ENCODE measurements around the gene PRPF18.
A peak's percentile ranks its signal among the peaks of the same experiment; 100 is the strongest.

PRPF18 gene

DNA sequence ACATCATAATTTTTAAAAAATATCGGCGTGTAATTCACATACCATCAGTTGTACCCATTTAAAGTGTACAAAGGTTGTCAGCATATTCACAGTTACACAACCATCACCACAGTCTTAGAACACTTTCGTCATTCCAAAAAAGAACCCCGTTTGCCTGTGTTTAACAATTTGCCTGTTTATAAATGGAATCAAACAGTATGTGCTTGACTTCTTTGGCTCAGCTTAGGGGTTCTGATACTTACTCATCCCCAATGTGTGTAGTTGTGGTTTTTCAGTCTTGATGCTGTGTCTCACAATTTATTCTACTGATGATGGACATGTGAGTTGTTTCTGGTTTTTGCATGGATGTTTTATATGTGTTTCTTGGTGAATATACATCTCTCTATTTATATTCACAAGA lies 50.0 kb downstream of the PRPF18 start:
- TF ChIP-seq, protein P1, sequence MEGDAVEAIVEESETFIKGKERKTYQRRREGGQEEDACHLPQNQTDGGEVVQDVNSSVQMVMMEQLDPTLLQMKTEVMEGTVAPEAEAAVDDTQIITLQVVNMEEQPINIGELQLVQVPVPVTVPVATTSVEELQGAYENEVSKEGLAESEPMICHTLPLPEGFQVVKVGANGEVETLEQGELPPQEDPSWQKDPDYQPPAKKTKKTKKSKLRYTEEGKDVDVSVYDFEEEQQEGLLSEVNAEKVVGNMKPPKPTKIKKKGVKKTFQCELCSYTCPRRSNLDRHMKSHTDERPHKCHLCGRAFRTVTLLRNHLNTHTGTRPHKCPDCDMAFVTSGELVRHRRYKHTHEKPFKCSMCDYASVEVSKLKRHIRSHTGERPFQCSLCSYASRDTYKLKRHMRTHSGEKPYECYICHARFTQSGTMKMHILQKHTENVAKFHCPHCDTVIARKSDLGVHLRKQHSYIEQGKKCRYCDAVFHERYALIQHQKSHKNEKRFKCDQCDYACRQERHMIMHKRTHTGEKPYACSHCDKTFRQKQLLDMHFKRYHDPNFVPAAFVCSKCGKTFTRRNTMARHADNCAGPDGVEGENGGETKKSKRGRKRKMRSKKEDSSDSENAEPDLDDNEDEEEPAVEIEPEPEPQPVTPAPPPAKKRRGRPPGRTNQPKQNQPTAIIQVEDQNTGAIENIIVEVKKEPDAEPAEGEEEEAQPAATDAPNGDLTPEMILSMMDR (conservative IDR thresholded peaks at IDR 0.05; ENCODE audit: low read depth, low read length) = no peak
- no peak overlapping the region for H3K4me3 ChIP-seq (ENCODE audit: low read depth, low read length)
- no peak for DNase-seq (ENCODE audit: low read depth)

DNA sequence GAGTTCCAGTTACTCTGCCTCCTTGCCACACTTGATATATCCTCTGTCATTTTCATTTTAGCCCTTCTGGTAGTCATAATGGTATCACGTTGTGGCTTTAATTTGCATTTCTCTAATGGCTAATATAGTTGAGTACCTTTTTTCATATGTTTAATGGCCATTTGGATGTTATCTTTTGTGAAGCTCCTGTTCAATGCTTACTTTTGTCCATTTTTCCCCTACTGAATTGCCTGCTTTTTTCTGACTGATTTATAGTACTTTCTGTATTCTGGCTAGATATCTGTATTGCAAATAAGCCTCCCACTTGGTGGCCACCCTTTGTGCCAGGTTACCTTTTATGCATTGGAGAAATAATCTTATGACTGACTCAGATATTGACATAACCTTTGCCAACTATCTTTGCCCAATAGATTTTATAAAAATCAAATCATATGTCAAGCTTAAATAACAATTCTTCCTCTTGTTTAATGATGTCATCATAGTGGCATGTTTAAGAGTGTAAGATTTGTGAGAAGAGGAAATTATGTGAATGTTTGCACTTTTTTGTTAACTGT lies 50.6 kb downstream of the PRPF18 start:
- H3K4me3 ChIP-seq (ENCODE audit: low read depth, low read length) = no peak overlapping the region
- DNase-seq (ENCODE audit: low read depth) = peak; percentile 25
- TF ChIP-seq, protein P1 (conservative IDR thresholded peaks at IDR 0.05; ENCODE audit: low read depth, low read length) = no peak

DNA sequence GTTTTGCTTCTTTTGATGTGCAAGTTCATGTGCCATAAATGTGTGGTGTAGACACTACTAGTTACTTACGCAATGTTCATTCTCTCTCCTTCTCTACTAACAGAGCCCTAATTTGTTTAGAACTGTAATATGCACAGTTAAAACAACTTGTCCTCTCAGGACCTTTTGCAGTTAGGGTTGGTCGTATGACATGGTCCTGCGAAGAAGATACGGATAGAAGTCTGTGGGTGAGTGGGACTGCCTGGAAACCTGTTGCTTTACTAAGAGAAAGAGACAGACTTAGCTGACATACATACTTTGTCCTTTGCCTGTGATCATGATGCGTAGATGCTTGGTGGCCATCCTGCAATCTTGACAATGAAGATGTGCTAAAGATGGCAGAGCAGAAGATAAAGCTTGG lies 51.1 kb downstream of the PRPF18 start:
- TF ChIP-seq, protein P1 (conservative IDR thresholded peaks at IDR 0.05; ENCODE audit: low read depth, low read length) = no peak
- no peak for DNase-seq (ENCODE audit: low read depth)

DNA sequence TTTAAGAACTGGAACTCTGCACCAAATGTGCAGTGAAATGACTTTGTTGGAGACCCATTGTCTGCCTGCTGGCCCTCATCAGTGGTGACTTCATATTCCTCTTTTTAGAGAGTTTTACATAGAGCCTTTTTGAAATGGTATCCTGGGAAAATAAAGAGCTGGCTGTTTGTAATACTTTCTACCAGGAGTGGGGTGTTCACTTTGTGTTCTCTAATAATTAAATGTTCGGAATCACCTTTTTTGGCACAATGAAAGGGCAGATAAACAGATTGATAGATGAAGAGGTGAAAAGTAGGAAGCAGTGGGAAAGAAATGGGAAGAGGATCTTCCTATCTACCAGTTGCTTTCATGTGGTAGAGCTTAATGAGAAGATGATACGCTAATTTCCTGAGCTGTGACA lies 55.5 kb downstream of the PRPF18 start:
- TF ChIP-seq, protein P1 (conservative IDR thresholded peaks at IDR 0.05; ENCODE audit: low read depth, low read length) = no peak
- DNase-seq (ENCODE audit: low read depth) = no peak
- no peak overlapping the region for H3K4me3 ChIP-seq (ENCODE audit: low read depth, low read length)

More for the DNA sequence above, 51.1 kb downstream of the PRPF18 start:
- H3K4me3 ChIP-seq (ENCODE audit: low read depth, low read length) = no peak overlapping the region

DNA sequence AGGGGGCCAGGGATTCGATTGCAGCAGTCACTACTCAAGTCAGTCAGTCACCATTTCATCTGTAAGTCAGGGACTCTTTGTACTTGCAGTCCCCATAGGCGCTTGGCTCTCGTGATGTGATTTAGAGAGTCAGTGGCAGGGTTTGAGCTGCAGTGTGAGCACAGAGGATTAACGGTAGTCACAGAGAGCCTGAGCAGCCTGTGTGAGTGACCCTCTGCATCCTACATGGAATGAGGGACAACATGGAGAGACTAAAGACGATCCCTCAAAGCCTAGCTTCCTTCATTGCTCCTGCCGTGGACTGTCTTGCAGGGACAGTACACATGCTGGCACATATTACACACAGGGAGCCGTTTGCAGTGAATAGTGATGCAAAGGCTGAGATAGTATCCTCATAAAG lies 56.3 kb downstream of the PRPF18 start:
- no peak for DNase-seq (ENCODE audit: low read depth)
- no peak overlapping the region for H3K4me3 ChIP-seq (ENCODE audit: low read depth, low read length)
- TF ChIP-seq, protein P1 (conservative IDR thresholded peaks at IDR 0.05; ENCODE audit: low read depth, low read length) = no peak

DNA sequence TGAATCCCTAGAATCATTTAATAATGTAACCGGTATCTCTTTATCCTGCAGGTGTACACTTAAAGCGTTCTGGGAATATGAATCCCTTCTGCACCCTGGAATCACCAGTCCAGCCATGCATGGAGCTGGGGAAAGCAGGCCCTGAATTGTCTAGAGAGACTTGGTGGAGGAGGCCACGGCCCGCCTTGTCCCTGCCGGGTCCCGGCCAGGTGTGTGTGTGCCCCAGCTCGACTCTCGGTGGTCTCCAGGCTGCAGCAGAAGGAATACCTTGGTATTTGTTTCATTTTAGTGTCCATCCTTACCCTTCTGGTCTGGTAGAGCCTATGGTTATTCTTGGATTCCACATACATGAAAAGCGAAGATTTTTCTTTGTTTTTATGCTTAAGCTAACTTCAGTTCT lies 58.1 kb downstream of the PRPF18 start:
- DNase-seq (ENCODE audit: low read depth) = no peak
- TF ChIP-seq, protein P1 (conservative IDR thresholded peaks at IDR 0.05; ENCODE audit: low read depth, low read length) = no peak
- H3K4me3 ChIP-seq (ENCODE audit: low read depth, low read length) = no peak overlapping the region

DNA sequence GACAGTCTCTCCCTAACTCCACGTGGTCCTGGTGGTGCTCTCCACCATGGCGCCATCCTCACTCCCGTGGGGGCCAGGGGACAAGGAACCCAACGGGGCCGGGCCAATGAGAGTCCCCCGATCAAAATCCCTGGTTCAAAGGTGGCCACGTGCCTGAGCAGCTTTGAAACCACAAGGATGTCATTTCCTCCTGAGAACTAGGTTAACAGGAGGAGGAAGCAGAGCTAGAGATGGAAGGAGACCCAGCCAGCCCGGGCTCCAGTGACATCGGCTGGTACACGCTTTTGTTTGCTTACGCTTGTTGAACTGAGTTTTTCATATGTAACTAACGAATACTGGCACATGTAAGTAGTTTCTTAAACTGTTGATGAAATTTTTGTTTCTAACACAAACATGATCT lies 61.7 kb downstream of the PRPF18 start:
- no peak for DNase-seq (ENCODE audit: low read depth)
- TF ChIP-seq, protein P1 (conservative IDR thresholded peaks at IDR 0.05; ENCODE audit: low read depth, low read length) = no peak
- no peak overlapping the region for H3K4me3 ChIP-seq (ENCODE audit: low read depth, low read length)
